ENCODE measurements around the gene GGPS1.
"Not testable (repeated sequence)": the region's sequence is repeated elsewhere in the genome, so short reads cannot be mapped to it uniquely, and the experiment has no call there.

Gene GGPS1

GRCh38 chr1:235341334-235341733 lies 13.0 kb downstream of the GGPS1 start:
- Histone ChIP-seq H3K9me3 (replicated peaks in 1 of 11) (no peaks in the 10 kb centered on the region), H3K27ac (no peak overlapping the region), H3K4me3 (no peak overlapping the region), H3K4me2 (no peak overlapping the region), H3K9ac (no peak overlapping the region), H3K4me1 (peaks cover 8 to 12% (median 9%) of the 10 kb centered on the region in 10 experiments), H3K36me3 (peaks cover 52 to 94% (median 74%) of the 10 kb centered on the region in 11 experiments), H3K27me3 (no peaks in the 10 kb centered on the region), H4K20me1 (peaks cover 0 to 14% (median 0%) of the 10 kb centered on the region in 11 experiments; a peak in 5 of 22 replicates)
- TF ChIP-seq Cebpa-rat (IDR thresholded peaks at IDR 0.05): no peak

- no peak overlapping the region for H3K9ac ChIP-seq
These were observed 13.7 kb downstream of the GGPS1 start for GRCh38 chr1:235342039-235342438.

GRCh38 chr1:235342471-235342870 lies 14.1 kb downstream of the GGPS1 start:
- H3K27ac ChIP-seq: no peak overlapping the region
- peaks cover 56 to 96% (median 78%) of the 10 kb centered on the region in 11 experiments for H3K36me3 ChIP-seq
- TF ChIP-seq Cebpa-rat (IDR thresholded peaks at IDR 0.05): no peak

More at GRCh38 chr1:235342039-235342438, 13.7 kb downstream of the GGPS1 start:
- Histone ChIP-seq H4K20me1 (peaks cover 0 to 9% (median 0%) of the 10 kb centered on the region in 11 experiments; a peak in 2 of 22 replicates), H3K27me3 (no peaks in the 10 kb centered on the region), H3K4me2 (no peak overlapping the region), H3K27ac (no peak overlapping the region), H3K4me3 (no peak overlapping the region), H3K4me1 (peaks cover under 1 to 5% (median 2%) of the 10 kb centered on the region in 10 experiments; a peak in 18 of 20 replicates), H3K9me3 (replicated peaks in 1 of 11) (no peaks in the 10 kb centered on the region), H3K36me3 (peaks cover 56 to 98% (median 78%) of the 10 kb centered on the region in 11 experiments)
- TF ChIP-seq Cebpa-rat (IDR thresholded peaks at IDR 0.05): no peak

GRCh38 chr1:235343726-235344125 lies 15.4 kb downstream of the GGPS1 start:
- Histone ChIP-seq H4K20me1 (peaks cover 0 to 5% (median 0%) of the 10 kb centered on the region in 11 experiments; a peak in 1 of 22 replicates), H3K4me2 (no peak overlapping the region), H3K4me3 (no peak overlapping the region), H3K4me1 (no peaks in the 10 kb centered on the region), H3K27ac (no peak overlapping the region), H3K27me3 (no peaks in the 10 kb centered on the region), H3K9ac (no peak overlapping the region), H3K9me3 (replicated peaks in 1 of 11) (peaks cover 0 to 6% (median 0%) of the 10 kb centered on the region in 11 experiments; a peak in 3 of 22 replicates), H3K36me3 (peaks cover 48 to 96% (median 71%) of the 10 kb centered on the region in 11 experiments)
- TF ChIP-seq Cebpa-rat (IDR thresholded peaks at IDR 0.05): no peak

More at GRCh38 chr1:235342471-235342870, 14.1 kb downstream of the GGPS1 start:
- H3K9ac ChIP-seq: no peak overlapping the region
- H3K4me2 ChIP-seq: no peak overlapping the region
- H3K27me3 ChIP-seq: no peaks in the 10 kb centered on the region
- H3K9me3 ChIP-seq (replicated peaks in 1 of 11): no peaks in the 10 kb centered on the region
- peaks cover 0 to 8% (median 0%) of the 10 kb centered on the region in 11 experiments; a peak in 2 of 22 replicates for H4K20me1 ChIP-seq
- no peak overlapping the region for H3K4me3 ChIP-seq
- H3K4me1 ChIP-seq: peaks cover 0 to 3% (median 0%) of the 10 kb centered on the region in 10 experiments; a peak in 1 of 20 replicates

GRCh38 chr1:235351441-235351840 lies 23.1 kb downstream of the GGPS1 start:
- TF ChIP-seq Cebpa-rat (IDR thresholded peaks at IDR 0.05): no peak

GRCh38 chr1:235351898-235352297 lies 23.5 kb downstream of the GGPS1 start:
- Histone ChIP-seq H3K27me3 (no peaks in the 10 kb centered on the region), H3K4me1 (no peaks in the 10 kb centered on the region), H3K4me3 (no peak overlapping the region), H3K36me3 (peaks cover under 1 to 18% (median 10%) of the 10 kb centered on the region in 11 experiments; a peak in 10 of 22 replicates), H3K4me2 (no peak overlapping the region), H3K9me3 (replicated peaks in 1 of 11) (peaks cover 0 to 8% (median 0%) of the 10 kb centered on the region in 11 experiments; a peak in 3 of 22 replicates), H3K27ac (no peak overlapping the region), H4K20me1 (no peaks in the 10 kb centered on the region), H3K9ac (no peak overlapping the region)
- no peak for TF ChIP-seq Cebpa-rat (IDR thresholded peaks at IDR 0.05)

More at GRCh38 chr1:235351441-235351840, 23.1 kb downstream of the GGPS1 start:
- Histone ChIP-seq H3K27me3 (no peaks in the 10 kb centered on the region), H3K9ac (no peak overlapping the region), H3K4me3 (no peak overlapping the region), H3K4me2 (no peak overlapping the region), H3K9me3 (replicated peaks in 1 of 11) (peaks cover 0 to 8% (median 0%) of the 10 kb centered on the region in 11 experiments; a peak in 3 of 22 replicates), H4K20me1 (no peaks in the 10 kb centered on the region), H3K36me3 (peaks cover 5 to 22% (median 14%) of the 10 kb centered on the region in 11 experiments; a peak in 13 of 22 replicates), H3K27ac (no peak overlapping the region), H3K4me1 (no peaks in the 10 kb centered on the region)

- Histone ChIP-seq H3K4me1 (no peaks in the 10 kb centered on the region), H3K27ac (no peak overlapping the region), H3K9me3 (replicated peaks in 1 of 11) (no peaks in the 10 kb centered on the region), H3K4me2 (no peak overlapping the region), H4K20me1 (no peaks in the 10 kb centered on the region), H3K36me3 (no peaks in the 10 kb centered on the region), H3K4me3 (no peak overlapping the region), H3K27me3 (no peaks in the 10 kb centered on the region), H3K9ac (no peak overlapping the region)
- no peak for TF ChIP-seq Cebpa-rat (IDR thresholded peaks at IDR 0.05)
These were observed 29.4 kb downstream of the GGPS1 start for GRCh38 chr1:235357485-235358373.

GRCh38 chr1:235358899-235359298 lies 30.5 kb downstream of the GGPS1 start:
- no peaks in the 10 kb centered on the region for H4K20me1 ChIP-seq
- no peak for TF ChIP-seq Cebpa-rat (IDR thresholded peaks at IDR 0.05)
- H3K27ac ChIP-seq: no peak overlapping the region
- no peak overlapping the region for H3K9ac ChIP-seq
- no peaks in the 10 kb centered on the region for H3K36me3 ChIP-seq
- no peaks in the 10 kb centered on the region for H3K9me3 ChIP-seq (replicated peaks in 1 of 11)
- no peaks in the 10 kb centered on the region for H3K4me1 ChIP-seq
- no peaks in the 10 kb centered on the region for H3K27me3 ChIP-seq
- no peak overlapping the region for H3K4me2 ChIP-seq
- no peak overlapping the region for H3K4me3 ChIP-seq

- H3K27ac ChIP-seq; H3K27me3 ChIP-seq; H4K20me1 ChIP-seq; H3K9ac ChIP-seq; H3K9me3 ChIP-seq (replicated peaks in 1 of 11); H3K4me3 ChIP-seq; H3K4me2 ChIP-seq; H3K36me3 ChIP-seq: not testable (repeated sequence)
- peaks cover 15 to 22% (median 19%) of the 10 kb centered on the region in 10 experiments; a peak in 19 of 20 replicates for H3K4me1 ChIP-seq
These were observed 35.8 kb downstream of the GGPS1 start for GRCh38 chr1:235364189-235364588.

Measured in BLaER1 treated with 17β-estradiol and CSF1 and Interleukin-3, amounts not matched to agents 10 nM and 100 nM (cell line).